Karpas-422 (cell line): Measurements from ENCODE around the gene FAM43A. TPM values are rescaled to one million over a fixed set of nuclear protein-coding genes. Genes with fewer than 3 reads are reported as not detected.
A peak's percentile ranks its signal among the peaks of the same experiment; 100 is the strongest.

ENCODE experiments used
- DNase-seq: peaks from one replicate; pipeline ENCODE4 v3.0.0-alpha.2; 2015
- H2AFZ ChIP-seq: fragments of 200-600 bp; sonication (generic); 2 replicates; pipeline ENCODE4 v1.6.1; 2014; ENCODE audit warnings: antibody characterized with exemption, low read length, mixed read lengths
- H3K27ac ChIP-seq: fragments of 200-600 bp; sonication (generic); 2 replicates; pipeline ENCODE4 v1.5.1; 2014; ENCODE audit warnings: mild to moderate bottlenecking, low read length, moderate library complexity
- H3K27me3 ChIP-seq: fragments of 200-600 bp; sonication (generic); 2 replicates; pipeline ENCODE4 v1.6.1; 2014; ENCODE audit warnings: low read length, mixed read lengths
- H3K36me3 ChIP-seq: fragments of 200-600 bp; sonication (generic); 2 replicates; pipeline ENCODE4 v1.6.1; 2014; ENCODE audit warnings: low read length, mixed read lengths; ENCODE audit not compliant: insufficient read depth
- H3K4me1 ChIP-seq: fragments of 200-600 bp; sonication (generic); 2 replicates; pipeline ENCODE4 v1.6.1; 2014; ENCODE audit warnings: mild to moderate bottlenecking, low read length, mixed read lengths
- H3K4me2 ChIP-seq: fragments of 200-600 bp; sonication (generic); 2 replicates; pipeline ENCODE4 v1.6.1; 2014; ENCODE audit warnings: low read length, low read depth, mild to moderate bottlenecking; ENCODE audit not compliant: poor library complexity, severe bottlenecking
- H3K4me3 ChIP-seq: fragments of 200-600 bp; sonication (generic); 2 replicates; pipeline ENCODE4 v1.5.1; 2014; ENCODE audit warnings: mild to moderate bottlenecking, antibody characterized with exemption, low read length, mixed read lengths
- H3K79me2 ChIP-seq: fragments of 200-600 bp; sonication (generic); 2 replicates; pipeline ENCODE4 v1.6.1; 2014; ENCODE audit warnings: mild to moderate bottlenecking, low read length, mixed read lengths
- H3K9ac ChIP-seq: fragments of 200-600 bp; sonication (generic); 2 replicates; pipeline ENCODE4 v1.6.0; 2014; ENCODE audit warnings: low read length
- H3K9me2 ChIP-seq: fragments of 200-600 bp; sonication (generic), shearing (Covaris generic); replicated peaks from 2 replicates; pipeline ENCODE4 v1.6.0; 2014; ENCODE audit warnings: mild to moderate bottlenecking, low read length, moderate library complexity; ENCODE audit not compliant: insufficient read depth
- H3K9me3 ChIP-seq: fragments of 300-700, 200-600 bp; sonication (generic); 2 replicates; pipeline ENCODE4 v1.6.1; 2014; ENCODE audit warnings: low read length, mixed read lengths
- H4K20me1 ChIP-seq: fragments of 200-600 bp; sonication (generic); 2 replicates; pipeline ENCODE4 v1.6.1; 2014; ENCODE audit warnings: mild to moderate bottlenecking, antibody characterized with exemption, low read length, low read depth; ENCODE audit not compliant: insufficient read depth
- total RNA-seq: library from RNA; depleted of rRNA; stranded (reverse); fragments of >200 nt; shearing (Covaris generic); gene quantifications from 2 replicates; pipeline ENCODE4 v1.2.3, GENCODE V29; 2014; ENCODE audit warnings: low replicate concordance; rRNA removed

FAM43A gene, protein sequence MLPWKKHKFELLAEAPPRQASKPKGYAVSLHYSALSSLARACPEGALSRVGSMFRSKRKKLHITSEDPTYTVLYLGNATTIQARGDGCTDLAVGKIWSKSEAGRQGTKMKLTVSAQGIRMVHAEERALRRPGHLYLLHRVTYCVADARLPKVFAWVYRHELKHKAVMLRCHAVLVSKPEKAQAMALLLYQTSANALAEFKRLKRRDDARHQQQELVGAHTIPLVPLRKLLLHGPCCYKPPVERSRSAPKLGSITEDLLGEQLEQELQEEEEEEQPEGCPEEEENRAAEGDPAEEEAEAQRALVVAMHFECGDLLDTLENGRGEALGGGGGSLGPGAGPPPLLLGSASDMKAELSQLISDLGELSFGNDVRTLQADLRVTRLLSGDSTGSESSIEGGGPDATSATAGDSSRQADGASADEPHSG
- total RNA-seq = 80.7 and 147 TPM in 2 replicates

GRCh38 chr3:194685718-194686413, at the start of gene FAM43A:
Gene FAM43A (plus strand): TSS chr3:194685883. CDS start chr3:194686827, 944 bp downstream.
- H3K79me2 ChIP-seq = peaks cover 23% of the 10 kb centered on the region
- no peaks in the 10 kb centered on the region for H3K9me3 ChIP-seq
- DNase-seq = peak; percentile 98
- H3K27me3 ChIP-seq = no peaks in the 10 kb centered on the region
- no peaks in the 10 kb centered on the region for H3K9me2 ChIP-seq
- H3K36me3 ChIP-seq = no peaks in the 10 kb centered on the region
- peaks cover 15% of the 10 kb centered on the region for H4K20me1 ChIP-seq
- H3K4me2 ChIP-seq = peak within 1 kb of the TSS; percentile 78
- H3K27ac ChIP-seq = peak within 1 kb of the TSS; percentile 93
- peaks cover 56% of the 10 kb centered on the region for H3K4me1 ChIP-seq
- no peak within 1 kb of the TSS for H2AFZ ChIP-seq
- H3K9ac ChIP-seq = peak within 1 kb of the TSS; percentile 88
- peak within 1 kb of the TSS; percentile 82 for H3K4me3 ChIP-seq

DNA sequence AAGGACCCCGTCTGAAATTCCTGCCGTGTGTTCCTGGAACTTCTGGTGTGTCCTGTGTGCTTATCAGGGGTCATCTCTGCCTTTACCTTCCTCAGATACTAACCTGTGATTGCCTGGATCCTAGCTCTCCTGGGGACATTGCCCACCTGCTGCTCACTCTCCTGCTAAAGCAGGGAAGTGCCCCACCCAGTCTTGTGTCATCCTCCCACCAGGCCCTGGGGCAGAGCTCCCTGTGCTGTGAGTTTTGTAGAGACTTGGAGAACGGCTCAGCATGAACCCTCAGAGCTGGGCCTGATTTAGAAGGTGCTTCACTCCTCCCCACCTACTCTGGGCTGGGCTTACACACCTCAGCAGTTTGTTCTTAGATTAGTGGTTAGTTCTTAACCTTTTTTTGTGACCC, 48.6 kb upstream of the FAM43A start:
- Histone ChIP-seq H3K27ac (no peak overlapping the region), H3K27me3 (no peaks in the 10 kb centered on the region), H3K4me1 (peaks cover 24% of the 10 kb centered on the region), H3K36me3 (peaks cover 16% of the 10 kb centered on the region; the same call in 1 of the 2 replicates), H3K4me3 (no peak overlapping the region), H3K9me3 (no peaks in the 10 kb centered on the region), H4K20me1 (no peaks in the 10 kb centered on the region), H3K9me2 (no peaks in the 10 kb centered on the region), H3K4me2 (no peak overlapping the region), H2AFZ (no peak overlapping the region), H3K9ac (no peak overlapping the region), H3K79me2 (peaks cover 9% of the 10 kb centered on the region)
- no peak for DNase-seq

DNA sequence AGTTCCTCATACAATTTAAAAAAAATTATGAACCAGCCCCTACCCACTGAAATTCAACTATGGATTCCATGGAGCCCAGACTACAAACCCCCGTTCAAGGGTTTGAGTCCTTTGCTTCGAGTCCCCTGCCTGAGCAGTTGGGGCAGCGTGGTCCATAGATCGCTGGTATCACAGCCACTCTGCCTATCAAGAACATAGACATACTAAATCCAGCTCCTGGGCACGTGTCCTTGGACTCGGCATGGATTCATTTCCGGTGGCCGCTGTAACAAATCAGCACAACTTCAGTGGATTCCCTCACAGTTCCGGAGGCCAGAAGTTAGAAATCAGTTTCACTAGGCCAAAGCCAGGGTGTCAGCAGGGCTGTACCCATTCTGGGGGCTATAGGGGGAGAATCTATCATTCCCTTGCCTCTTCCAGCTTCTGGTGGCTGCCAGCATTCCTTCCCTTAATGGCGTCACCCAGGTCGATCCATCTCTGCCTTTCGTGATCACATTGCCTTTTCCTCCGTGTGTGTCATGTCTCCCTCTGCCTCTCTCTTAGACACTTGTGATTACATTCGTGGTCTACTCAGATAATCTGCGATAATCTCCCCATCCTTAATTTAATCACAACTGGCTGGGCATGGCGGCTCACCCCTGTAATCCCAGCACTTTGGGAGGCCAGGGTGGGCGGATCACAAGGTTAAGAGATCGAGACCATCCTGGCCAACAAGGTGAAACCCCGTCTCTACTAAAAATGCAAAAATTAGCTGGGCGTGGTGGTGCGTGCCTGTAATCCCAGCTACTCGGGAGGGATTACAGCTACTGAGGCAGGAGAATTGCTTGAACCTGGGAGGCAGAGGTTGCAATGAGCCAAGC, 47.9 kb upstream of the FAM43A start:
- no peak overlapping the region for H3K27ac ChIP-seq
- no peak overlapping the region for H3K9ac ChIP-seq
- H3K4me1 ChIP-seq = peaks cover 17% of the 10 kb centered on the region
- peaks cover 23% of the 10 kb centered on the region; the same call in 1 of the 2 replicates for H3K36me3 ChIP-seq
- no peaks in the 10 kb centered on the region for H3K9me2 ChIP-seq
- DNase-seq = no peak
- H3K27me3 ChIP-seq = no peaks in the 10 kb centered on the region
- no peaks in the 10 kb centered on the region for H4K20me1 ChIP-seq
- H2AFZ ChIP-seq = no peak overlapping the region
- no peaks in the 10 kb centered on the region for H3K9me3 ChIP-seq
- H3K4me2 ChIP-seq = no peak overlapping the region
- H3K79me2 ChIP-seq = peaks cover 2% of the 10 kb centered on the region
- H3K4me3 ChIP-seq = no peak overlapping the region

DNA sequence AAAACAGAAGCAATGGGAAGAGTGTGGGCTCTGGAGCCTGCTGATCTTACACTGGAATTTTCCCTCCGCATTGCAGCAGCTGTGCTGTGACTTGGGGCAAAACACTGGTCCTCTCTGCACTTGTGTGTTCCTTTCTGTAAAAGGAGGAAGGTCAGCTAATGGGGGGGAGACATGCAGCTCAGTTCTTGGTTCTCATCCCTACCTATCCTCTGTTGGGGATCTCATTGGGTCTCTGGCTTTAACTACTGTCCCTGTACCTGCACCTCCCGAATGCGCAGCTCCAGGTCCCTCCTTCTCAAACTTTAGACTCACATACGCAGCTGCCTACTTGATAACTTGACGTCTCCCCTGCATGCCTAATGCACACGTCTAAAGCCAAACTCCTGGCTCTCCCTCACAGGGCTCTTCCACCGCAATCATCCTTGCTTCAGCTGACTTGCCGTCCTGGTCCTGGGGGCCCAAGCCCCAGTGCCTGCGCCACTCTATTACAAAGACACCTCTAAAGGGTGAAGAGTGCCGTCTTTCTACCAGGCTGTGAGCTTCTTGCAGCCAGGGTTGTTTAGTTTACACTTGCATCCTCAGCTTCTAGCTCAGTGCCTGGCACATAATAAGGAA, 46.6 kb upstream of the FAM43A start:
- Histone ChIP-seq H3K9me3 (no peaks in the 10 kb centered on the region), H3K9me2 (no peaks in the 10 kb centered on the region), H3K9ac (no peak overlapping the region), H3K4me2 (no peak overlapping the region), H3K36me3 (peaks cover 35% of the 10 kb centered on the region; the same call in 1 of the 2 replicates), H3K4me3 (no peak overlapping the region), H3K27ac (no peak overlapping the region), H3K27me3 (no peaks in the 10 kb centered on the region), H3K4me1 (peaks cover 14% of the 10 kb centered on the region), H3K79me2 (no peaks in the 10 kb centered on the region), H4K20me1 (no peaks in the 10 kb centered on the region), H2AFZ (no peak overlapping the region)
- no peak for DNase-seq

DNA sequence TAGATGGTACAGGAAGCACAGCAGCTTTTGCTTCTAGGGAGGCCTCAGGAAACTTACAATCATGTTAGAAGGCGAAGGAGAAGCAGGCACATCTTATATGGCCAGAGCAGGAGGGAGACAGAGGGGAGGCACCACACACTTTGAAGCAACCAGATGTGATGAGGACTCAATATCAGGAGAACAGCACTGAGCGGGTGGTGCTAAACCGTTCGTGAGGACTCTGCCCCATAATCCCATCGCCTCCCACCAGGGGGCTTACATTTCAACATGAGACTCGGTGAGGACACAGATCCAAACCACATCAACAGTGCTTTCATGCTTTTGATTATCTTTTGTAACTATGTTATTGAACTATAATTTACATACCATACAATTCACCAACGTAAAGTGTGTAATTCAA, 44.9 kb upstream of the FAM43A start:
- Histone ChIP-seq H3K36me3 (peaks cover 47% of the 10 kb centered on the region), H3K9me2 (no peaks in the 10 kb centered on the region), H3K79me2 (no peaks in the 10 kb centered on the region), H3K9me3 (no peaks in the 10 kb centered on the region), H3K9ac (no peak overlapping the region), H4K20me1 (no peaks in the 10 kb centered on the region), H3K4me2 (no peak overlapping the region), H3K4me1 (peaks cover 14% of the 10 kb centered on the region), H3K27ac (no peak overlapping the region), H3K27me3 (no peaks in the 10 kb centered on the region), H3K4me3 (no peak overlapping the region), H2AFZ (no peak overlapping the region)
- peak; percentile 78 for DNase-seq

- H3K9me3 ChIP-seq = no peaks in the 10 kb centered on the region
- no peak overlapping the region for H3K27ac ChIP-seq
- no peak overlapping the region for H3K9ac ChIP-seq
- peaks cover 58% of the 10 kb centered on the region for H3K36me3 ChIP-seq
- no peak overlapping the region for H2AFZ ChIP-seq
- H3K4me3 ChIP-seq = no peak overlapping the region
- H3K4me1 ChIP-seq = peaks cover 14% of the 10 kb centered on the region
- no peaks in the 10 kb centered on the region for H3K27me3 ChIP-seq
- no peak overlapping the region for H3K4me2 ChIP-seq
- DNase-seq = no peak
- no peaks in the 10 kb centered on the region for H3K9me2 ChIP-seq
- no peaks in the 10 kb centered on the region for H4K20me1 ChIP-seq
- H3K79me2 ChIP-seq = no peaks in the 10 kb centered on the region
These were observed 42.9 kb upstream of the FAM43A start for GRCh38 chr3:194642769-194643168.

- DNase-seq = no peak
- H3K27ac ChIP-seq = no peak overlapping the region
- H4K20me1 ChIP-seq = no peaks in the 10 kb centered on the region
- no peak overlapping the region for H3K4me2 ChIP-seq
- no peaks in the 10 kb centered on the region for H3K27me3 ChIP-seq
- no peak overlapping the region for H3K9ac ChIP-seq
- no peak overlapping the region for H2AFZ ChIP-seq
- H3K36me3 ChIP-seq = peaks cover 70% of the 10 kb centered on the region
- H3K9me2 ChIP-seq = no peaks in the 10 kb centered on the region
- H3K4me1 ChIP-seq = no peaks in the 10 kb centered on the region
- H3K4me3 ChIP-seq = no peak overlapping the region
- H3K79me2 ChIP-seq = no peaks in the 10 kb centered on the region
- H3K9me3 ChIP-seq = no peaks in the 10 kb centered on the region
These were observed 37.9 kb upstream of the FAM43A start for GRCh38 chr3:194647747-194648146.
